Colonic mucosa (tissue), 4 donors: ENCODE data around the gene MEF2D. TPM values are rescaled to one million over a fixed set of nuclear protein-coding genes. Genes with fewer than 3 reads are reported as not detected.

Experiments used
- DNase-seq: peaks from one replicate; pipeline ENCODE4 v3.0.0-alpha.2; 2020
- H3K27ac ChIP-seq: fragments of 200-600 bp; one replicate; pipeline ENCODE4 v1.8.0; 2021
- H3K27me3 ChIP-seq: fragments of 200-600 bp; one replicate; pipeline ENCODE4 v1.8.0; 2021
- H3K36me3 ChIP-seq: fragments of 200-600 bp; one replicate; pipeline ENCODE4 v1.8.0; 2021
- H3K4me1 ChIP-seq: fragments of 200-600 bp; one replicate; pipeline ENCODE4 v1.8.0; 2021; ENCODE audit warnings: mild to moderate bottlenecking
- H3K4me3 ChIP-seq: fragments of 200-600 bp; one replicate; pipeline ENCODE4 v1.8.0; 2021
- H3K9ac ChIP-seq, 2 donors: one replicate each; pipeline ENCODE4 v1.7.0; 2013; ENCODE audit warnings: control low read depth in 2 of 2, low read depth in 2 of 2, low read length in 2 of 2
- H3K9me3 ChIP-seq: fragments of 200-600 bp; one replicate; pipeline ENCODE4 v1.8.0; 2021
- CTCF ChIP-seq: fragments of 200-600 bp; IDR thresholded peaks from one replicate; pipeline ENCODE4 v1.8.0; 2022; ENCODE audit warnings: antibody characterized with exemption, mild to moderate bottlenecking
- intact Hi-C: fragments of 100-400 bp; cut with DNase I; formaldehyde crosslinking; loops from one replicate; pipeline ENCODE4 v1.14.1; 2022
- total RNA-seq, 2 donors: library from RNA; stranded (reverse); fragmentation: NEBNext Ultra II Directional in 1 of 2; extraction: Animal tissue kit (Norgen Biotek cat#: 25700) in 1 of 2; gene quantifications; one replicate each; pipeline ENCODE4 v1.2.1, GENCODE V29; 2021
- donor health status: healthy.
- donor health status: DM: no; HTN: no; CAD: no.
- donor health status: DM: no; HTN: no; CAD: no.

MEF2D gene
- total RNA-seq, 2 donors from 2014 or later: 32.3 to 49.9 TPM

GRCh38 chr1:156421939-156422601 is 78.5 kb downstream of the MEF2D start:
- peak overlapping the region; percentile 31 for H3K4me3 ChIP-seq
- peaks cover 65% of the 10 kb centered on the region for H3K27me3 ChIP-seq

GRCh38 chr1:156421062-156421938 is 79.3 kb downstream of the MEF2D start:
- Histone ChIP-seq H3K4me1 (peaks cover 18% of the 10 kb centered on the region), H3K4me3 (peak overlapping the region; percentile 31), H3K27ac (no peak overlapping the region), H3K9ac (peak overlapping the region in 1 of 2 donors; percentile 58), H3K9me3 (no peaks in the 10 kb centered on the region), H3K36me3 (no peaks in the 10 kb centered on the region), H3K27me3 (peaks cover 71% of the 10 kb centered on the region)
- intact Hi-C loops: no loop called here
- DNase-seq: peak; percentile 83
- TF ChIP-seq CTCF: no peak

More at GRCh38 chr1:156421939-156422601, 78.5 kb downstream of the MEF2D start:
- Histone ChIP-seq H3K36me3 (no peaks in the 10 kb centered on the region), H3K27ac (no peak overlapping the region), H3K9ac (peak overlapping the region in 1 of 2 donors; percentile 44), H3K9me3 (no peaks in the 10 kb centered on the region), H3K4me1 (peaks cover 18% of the 10 kb centered on the region)
- TF ChIP-seq CTCF: no peak
- DNase-seq: no peak
- intact Hi-C loops: no loop called here

GRCh38 chr1:156420205-156421061 is 80.1 kb downstream of the MEF2D start:
- Histone ChIP-seq H3K4me1 (peaks cover 18% of the 10 kb centered on the region), H3K27me3 (peaks cover 74% of the 10 kb centered on the region), H3K9me3 (no peaks in the 10 kb centered on the region), H3K9ac (peak overlapping the region in 1 of 2 donors; percentile 50), H3K4me3 (peak overlapping the region; percentile 31), H3K36me3 (no peaks in the 10 kb centered on the region), H3K27ac (no peak overlapping the region)
- no peak for DNase-seq
- TF ChIP-seq CTCF: no peak
- intact Hi-C loops: no loop called here

- no peaks in the 10 kb centered on the region for H3K9me3 ChIP-seq
- no peak for DNase-seq
- no peak overlapping the region for H3K9ac ChIP-seq
- peak overlapping the region; percentile 31 for H3K4me3 ChIP-seq
- no peak overlapping the region for H3K27ac ChIP-seq
- peaks cover 18% of the 10 kb centered on the region for H3K4me1 ChIP-seq
- intact Hi-C loops: no loop called here
- peaks cover 76% of the 10 kb centered on the region for H3K27me3 ChIP-seq
- no peaks in the 10 kb centered on the region for H3K36me3 ChIP-seq
- no peak for TF ChIP-seq CTCF
These were observed 80.7 kb downstream of the MEF2D start for GRCh38 chr1:156419854-156420204.

GRCh38 chr1:156418416-156419070 is 82.0 kb downstream of the MEF2D start:
- peaks cover 77% of the 10 kb centered on the region for H3K27me3 ChIP-seq
- no peaks in the 10 kb centered on the region for H3K9me3 ChIP-seq

More at GRCh38 chr1:156418416-156419070, 82.0 kb downstream of the MEF2D start:
- Histone ChIP-seq H3K4me1 (peaks cover 18% of the 10 kb centered on the region), H3K4me3 (no peak overlapping the region), H3K36me3 (no peaks in the 10 kb centered on the region), H3K9ac (no peak overlapping the region), H3K27ac (no peak overlapping the region)
- no peak for DNase-seq
- intact Hi-C loops: no loop called here
- TF ChIP-seq CTCF: no peak
